HG03460 (cell line): ENCODE data around the gene SRPK1.
"Not testable (repeated sequence)": the region's sequence is repeated elsewhere in the genome, so short reads cannot be mapped to it uniquely, and the experiment has no call there.

Experiments used
- ATAC-seq: cut with Tn5 transposase; IDR thresholded peaks from one replicate; pipeline ENCODE4 v1.9.1; 2021; ENCODE audit not compliant: unreplicated experiment

SRPK1 gene

DNA sequence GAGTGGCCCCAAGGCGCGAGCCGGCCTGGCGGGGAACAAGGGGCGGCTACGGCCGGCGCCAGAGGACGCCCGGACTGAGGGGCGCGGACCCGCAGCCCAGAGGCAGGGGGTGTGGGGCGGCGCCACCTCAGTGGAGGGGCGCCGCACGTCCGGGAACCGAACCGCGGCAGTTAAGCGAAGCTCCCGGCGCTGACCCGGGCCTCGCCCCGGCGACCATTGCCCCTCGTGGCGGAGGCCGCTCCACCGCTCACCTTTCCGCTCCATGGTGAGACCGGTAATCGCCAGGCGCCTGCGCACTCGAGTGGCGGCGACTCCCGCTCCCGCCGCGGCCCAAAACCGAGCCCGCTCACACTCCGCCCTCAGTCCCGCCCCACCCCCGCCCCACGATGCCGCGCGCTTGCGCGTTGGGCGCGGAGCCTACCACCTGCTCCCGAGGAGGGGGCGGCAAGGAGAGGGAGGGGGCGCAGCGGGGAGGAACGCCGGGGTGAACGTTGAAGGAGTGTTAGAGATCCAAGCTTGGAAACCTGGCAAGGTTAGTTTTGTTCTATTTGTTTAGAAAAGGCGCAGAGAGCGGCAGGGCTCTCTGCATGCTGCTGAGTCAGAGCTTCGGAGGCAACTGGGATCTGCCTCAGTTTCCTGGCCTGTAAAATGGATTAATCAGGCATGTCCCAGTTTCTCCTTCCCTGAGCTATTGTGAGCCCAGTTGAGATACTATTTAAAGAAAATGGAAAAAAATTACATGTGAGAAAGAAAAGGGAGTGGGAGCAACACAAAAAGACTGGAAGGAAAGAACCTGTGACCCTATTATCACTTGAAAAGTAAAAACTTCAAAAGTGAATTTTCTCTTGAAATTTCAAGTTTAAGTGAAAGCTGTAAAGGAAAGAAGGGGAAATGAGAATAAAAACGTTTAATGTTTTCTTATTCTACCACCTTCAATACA, at the start of gene SRPK1:
TSS of gene SRPK1 (minus strand) at position 306 of the 940 bp plus-strand sequence. CDS start at position 264, 42 bp downstream.
- ATAC-seq, result peak; percentile 77

DNA sequence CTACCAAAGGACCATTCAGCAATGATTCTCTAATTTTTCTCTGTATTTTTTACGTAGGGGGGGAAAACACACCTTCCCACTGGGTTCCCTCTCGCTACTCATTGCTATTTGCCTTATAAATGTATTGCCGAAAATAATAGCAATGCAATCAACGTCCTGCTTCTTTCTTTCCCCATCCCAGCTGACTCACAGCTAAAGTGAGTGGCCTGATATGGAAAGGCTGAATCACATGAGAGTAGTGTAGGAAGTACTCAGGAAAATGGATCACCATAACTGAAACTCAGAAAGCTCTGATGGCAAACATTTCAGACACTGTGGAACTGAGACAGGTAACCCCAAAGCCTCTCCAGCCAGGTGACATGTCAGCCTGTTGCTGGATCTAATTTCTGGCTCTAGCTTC, 49.3 kb upstream of the SRPK1 start:
- ATAC-seq, result no peak

DNA sequence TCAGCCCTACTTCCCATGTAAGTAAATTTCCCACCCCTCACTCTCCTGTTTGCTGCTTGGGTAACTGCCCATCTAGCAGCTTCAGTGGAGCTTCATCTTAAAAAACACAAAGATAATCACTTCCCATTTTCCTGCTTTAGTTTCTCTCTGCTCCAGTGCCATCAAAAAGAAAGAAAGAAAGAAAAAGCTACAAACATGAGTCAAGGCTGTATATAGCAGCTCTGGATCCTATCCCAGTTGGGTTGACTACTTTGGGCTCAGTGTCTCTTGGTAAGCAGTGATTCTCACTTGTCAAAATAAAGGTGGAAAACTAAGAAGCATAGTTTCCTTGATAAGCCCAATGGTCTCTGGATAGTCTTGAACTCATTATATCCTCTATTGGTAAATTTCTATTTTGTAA, 48.7 kb upstream of the SRPK1 start:
- ATAC-seq, result no peak

DNA sequence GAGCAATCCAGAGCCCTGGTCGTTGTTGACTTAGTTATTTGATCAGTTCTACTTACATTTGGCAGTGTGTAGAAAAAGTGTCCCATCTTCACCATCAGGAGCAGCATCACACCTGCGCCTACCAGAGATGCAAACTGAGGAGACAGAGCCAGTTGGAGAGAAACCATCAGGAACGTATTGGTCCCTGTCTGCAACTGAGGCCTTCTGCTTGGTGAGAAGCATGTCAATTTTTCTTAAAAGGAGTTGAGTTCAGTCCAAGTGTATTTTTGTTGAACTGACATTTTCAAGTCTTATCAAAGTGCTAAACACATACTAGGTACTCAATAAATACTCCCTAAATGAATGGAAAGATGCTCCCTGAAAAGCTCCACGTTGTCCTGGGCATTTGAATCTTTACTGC, 47.9 kb upstream of the SRPK1 start:
- ATAC-seq, result no peak

DNA sequence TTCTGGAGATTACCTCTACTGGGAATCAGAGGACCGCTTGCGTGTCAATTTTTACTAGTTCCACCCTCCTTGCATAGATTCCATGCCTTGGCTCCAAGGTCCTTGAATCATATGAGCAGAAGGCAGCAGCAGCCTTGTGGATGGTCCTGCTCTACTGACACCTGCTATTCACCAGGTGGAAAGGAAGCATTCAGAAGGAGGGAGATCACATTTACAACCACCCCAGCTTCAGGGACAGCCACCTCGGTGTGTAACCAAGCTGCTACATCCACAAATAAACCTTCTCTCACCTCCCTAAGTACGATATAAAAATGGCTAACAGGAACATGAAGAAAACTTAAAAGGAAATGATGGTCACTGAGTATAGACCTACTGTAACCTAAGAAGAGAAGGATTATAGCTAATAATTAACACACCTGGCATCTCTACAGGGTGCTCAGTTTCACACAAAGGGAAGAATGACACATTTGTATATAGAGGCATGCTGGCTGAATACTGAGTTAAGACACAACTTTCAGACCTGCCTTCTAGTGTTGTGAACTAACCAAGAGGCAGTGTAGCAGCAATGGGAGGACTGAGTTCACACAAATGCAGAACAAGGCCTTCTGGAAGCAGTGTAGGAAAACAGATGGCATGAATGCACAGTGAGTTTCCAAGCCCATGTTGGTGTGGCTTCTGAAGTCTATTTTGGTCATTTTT, 46.3 kb upstream of the SRPK1 start:
- ATAC-seq, result no peak

DNA sequence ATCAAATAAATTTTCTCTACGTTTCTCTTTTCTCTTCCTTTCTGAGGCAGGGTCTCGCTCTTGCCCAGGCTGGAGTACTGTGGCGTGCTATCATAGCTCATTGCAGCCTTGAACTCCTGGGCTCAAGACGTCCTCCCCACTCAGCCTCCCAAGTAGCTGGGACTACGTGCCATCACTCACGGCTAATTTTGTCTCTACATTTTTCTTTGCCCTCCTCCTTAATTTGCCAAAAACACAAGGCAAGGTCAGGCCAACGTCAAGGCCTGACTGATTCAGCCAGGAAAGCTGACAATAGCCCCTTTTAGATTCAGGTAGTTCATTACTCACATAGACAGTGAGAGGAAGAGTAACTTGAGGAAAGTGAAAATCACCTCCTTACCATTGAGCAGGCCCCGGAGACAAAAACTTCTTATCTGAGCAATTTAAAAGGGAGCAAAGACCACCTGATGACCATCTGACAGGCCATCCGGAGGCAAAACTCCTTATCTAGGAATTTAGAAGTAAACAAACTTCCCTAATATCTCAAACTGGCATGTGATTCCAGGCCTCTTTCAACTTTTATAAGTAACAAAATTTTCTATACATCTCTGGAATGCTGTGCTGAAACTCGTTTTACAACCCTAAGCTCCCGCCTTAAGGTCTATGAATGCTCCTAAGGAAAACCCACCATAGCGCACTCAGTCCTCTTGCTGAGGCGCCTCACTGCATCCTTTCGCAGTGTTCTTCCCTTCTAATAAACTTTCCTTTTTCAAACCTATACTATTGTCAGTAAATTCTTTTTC, 42.1 kb upstream of the SRPK1 start:
- no peak for ATAC-seq

DNA sequence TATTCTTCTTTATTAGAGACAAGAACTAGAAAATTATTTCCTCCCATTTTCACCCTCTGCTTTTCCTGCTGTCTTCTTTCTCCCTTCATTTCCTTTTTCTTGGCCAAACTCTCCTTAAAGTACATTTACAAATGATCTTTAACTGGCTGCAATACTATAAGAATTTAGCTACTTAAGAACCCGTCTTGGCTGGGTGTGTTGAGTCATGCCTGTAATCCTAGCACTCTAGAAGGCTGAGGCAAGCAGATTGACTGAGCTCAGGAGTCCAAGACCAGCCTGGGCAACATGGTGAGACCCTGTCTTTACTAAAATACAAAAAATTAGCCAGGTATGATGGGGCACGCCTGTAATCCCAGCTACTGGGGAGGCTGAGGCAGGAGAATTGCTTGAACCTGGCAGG, 39.3 kb upstream of the SRPK1 start:
- no peak for ATAC-seq

DNA sequence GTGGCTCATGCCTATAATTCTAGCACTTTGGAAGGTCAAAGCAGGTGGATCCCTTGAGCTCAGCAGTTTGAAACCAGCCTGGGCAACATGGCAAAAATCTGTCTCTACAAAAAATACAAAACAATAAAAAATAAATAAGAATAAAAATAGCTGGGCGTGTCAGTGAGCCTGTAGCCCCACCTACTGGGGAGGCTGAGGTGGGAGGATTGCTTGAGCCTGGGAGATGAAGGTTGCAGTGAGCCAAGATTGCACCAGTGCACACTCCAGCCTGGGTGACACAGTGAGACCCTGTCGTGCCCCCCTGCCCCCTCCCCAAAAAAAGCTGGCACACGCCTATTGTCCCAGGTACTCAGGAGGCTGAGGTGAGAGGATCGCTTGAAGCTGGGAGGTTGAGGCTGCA, 35.1 kb upstream of the SRPK1 start:
- ATAC-seq, result no peak

DNA sequence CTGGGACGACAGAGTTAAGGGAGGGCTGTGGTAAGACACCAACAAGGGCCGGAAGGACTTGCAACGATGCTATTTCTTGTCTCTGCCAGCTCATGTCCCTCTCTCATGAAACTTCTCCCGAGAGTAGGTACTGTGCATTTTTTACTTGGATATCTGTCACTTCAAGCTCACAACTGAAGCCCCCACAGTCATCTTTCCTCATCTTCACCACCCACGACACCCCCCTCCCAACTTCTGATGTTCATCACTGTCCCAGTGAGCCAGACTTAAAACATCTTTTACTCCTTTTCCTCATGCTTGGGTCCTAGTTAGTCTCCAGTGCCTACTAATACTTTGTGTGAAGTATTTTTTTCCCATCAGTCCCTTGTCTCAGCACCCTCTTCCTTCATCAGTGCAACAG, 34.6 kb upstream of the SRPK1 start:
- no peak for ATAC-seq

DNA sequence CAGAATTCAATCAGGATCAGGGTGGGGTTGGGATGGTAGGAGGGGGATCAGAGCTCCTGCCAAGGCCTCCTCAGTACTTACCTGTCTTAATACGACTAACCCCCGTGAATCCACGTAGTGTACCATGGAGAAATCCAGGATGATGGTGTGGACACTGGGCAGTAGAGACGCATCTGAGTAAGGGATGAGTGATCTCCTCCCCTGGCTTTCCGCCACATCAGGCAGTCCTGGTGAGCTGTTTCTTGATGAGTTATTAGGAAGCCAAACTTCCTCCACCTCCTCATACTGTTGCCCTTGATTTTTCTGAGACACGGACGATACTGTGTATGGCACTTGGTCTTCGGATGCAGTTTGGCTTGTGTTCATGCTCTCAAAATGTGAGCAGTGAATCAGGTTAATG, 34.2 kb upstream of the SRPK1 start:
- no peak for ATAC-seq

DNA sequence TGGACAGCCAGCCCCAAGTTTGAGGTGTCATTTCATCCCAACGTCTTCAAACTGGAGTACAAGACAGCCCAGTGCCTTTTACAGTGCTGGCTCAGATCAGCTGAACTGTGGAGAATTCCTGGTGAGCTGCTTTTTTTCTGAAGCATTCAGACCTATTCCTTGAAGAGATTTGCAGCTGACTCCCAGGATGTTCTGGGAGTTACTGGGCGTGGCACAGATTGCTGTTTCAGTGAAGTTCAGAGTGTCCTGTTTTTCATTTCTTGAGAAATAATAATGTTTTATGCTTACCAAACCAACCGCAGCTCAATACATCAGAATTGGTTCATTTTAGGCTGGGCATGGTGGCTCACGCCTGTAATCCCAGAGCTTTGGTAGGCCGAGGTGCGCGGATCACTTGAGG, 33.4 kb upstream of the SRPK1 start:
- ATAC-seq, result no peak

DNA sequence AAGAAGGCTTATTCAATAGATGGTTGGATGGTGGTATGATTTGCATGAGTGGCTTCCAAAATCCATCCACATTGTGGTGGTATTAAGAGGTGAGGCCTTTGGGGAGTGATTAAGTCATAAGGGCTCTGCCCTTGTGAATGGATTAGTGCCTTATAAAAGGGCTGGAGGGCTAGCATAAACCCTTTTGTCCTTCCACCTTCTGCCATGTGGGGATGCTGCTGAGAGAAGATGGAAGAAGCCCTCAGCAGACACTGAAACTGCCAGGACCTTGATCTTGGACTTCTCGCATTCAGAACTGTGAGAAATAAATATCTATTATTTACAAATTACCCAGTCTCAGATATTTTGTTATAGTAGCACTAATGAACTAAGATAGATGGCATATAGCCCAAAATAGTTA, 27.8 kb upstream of the SRPK1 start:
- ATAC-seq, result no peak

DNA sequence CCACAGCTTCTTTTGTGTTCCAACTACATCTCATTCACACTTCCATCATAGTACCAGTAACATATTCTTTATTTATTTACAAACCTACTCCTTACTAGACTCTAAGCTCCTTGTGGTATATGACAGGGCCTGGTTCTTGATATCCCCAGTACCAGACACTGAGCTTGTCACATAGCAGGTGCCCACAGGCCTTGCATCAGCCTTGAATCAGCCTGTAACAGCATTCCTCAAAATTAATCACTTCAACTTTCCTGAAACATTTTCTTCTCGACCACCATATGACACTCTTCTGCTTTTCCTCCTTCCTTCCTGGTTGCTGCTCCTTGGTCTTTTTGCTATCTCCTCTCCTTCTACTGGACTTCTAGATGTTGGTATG, 24.7 kb upstream of the SRPK1 start:
- no peak for ATAC-seq

DNA sequence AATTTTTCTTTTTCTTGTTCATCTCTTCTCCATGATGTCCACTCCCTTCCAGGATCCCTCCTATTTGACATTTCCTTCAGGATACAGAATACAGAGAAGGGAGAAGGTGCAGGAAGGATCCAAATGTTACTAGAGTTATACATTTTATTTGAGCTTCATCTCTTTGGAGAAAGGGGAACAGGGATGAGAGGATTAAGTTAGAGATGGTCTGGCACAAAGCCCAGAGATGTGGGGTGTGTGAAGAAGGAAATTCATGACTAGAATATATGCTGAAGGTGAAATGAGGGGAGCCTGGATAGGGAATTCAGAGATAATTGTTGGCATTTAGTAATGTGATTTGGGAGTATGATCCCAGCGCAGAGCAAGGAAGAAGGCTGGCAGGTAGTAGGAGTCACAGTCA, 22.5 kb upstream of the SRPK1 start:
- no peak for ATAC-seq

DNA sequence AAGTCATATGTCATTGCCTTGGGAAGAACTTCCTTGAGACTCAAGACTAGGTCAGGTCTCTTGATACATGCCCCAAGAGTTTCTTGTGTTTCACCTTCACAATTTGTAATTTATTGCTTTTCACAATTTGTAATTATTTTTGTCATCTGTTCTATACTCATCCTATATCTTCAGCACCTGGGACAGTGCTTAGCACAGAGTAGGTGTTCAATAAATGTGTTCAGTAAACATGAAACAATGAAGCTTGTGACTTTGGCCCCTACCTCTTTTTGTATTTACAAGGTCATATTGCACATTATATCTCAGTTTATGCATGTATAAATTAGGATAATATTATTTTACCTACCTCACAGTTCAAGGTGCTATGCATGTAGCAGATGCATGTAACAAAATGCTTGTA, 21.5 kb upstream of the SRPK1 start:
- no peak for ATAC-seq

DNA sequence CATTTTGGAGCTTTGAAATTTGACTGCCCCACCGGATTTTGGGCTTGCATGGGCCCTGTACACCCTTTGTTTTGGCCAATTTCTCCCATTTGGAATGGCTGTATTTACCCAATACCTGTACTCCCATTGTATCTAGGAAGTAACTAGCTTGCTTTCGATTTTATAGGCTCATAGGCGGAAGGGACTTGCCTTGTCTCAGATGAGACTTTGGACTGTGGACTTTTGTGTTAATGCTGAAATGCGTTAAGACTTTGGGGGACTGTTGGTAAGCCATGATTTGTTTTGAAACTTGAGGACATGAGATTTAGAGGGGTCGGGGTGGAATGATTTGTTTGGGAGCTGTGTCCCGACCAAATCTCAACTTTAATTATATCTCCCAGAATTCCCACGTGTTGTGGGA, 20.3 kb upstream of the SRPK1 start:
- not testable (repeated sequence) for ATAC-seq

DNA sequence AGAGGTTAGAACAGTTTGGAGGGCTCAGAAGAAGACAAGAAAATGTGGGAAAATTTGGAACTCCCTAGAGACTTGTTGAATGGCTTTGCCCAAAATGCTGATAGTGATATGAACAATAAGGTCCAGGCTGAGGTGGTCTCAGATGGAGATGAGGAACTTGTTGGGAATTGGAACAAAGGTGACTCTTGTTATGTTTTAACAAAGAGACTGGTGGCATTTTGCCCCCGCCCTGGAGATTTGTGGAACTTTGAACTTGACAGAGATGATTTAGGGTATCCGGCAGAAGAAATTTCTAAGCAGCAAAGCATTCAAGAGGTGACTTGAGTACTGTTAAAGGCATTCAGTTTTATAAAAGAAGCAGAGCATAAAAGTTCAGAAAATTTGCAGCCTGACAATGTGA, 19.1 kb upstream of the SRPK1 start:
- not testable (repeated sequence) for ATAC-seq

DNA sequence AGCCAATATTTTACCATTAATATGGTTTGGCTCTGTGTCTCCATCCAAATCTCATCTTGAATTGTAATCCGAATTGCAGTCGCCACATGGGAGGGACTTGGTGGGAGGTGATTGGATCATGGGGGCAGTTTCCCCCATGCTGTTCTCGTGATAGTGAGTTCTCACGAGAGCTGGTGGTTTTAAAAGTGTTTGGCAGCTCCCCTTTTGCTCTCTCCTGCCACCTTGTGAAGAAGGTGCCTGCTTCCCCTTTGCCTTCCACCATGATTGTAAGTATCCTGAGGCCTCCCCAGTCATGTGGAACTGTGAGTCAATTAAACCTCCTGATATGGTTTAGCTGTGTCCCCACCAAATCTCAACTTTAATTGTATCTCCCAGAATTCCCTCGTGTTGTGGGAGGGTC, 18.4 kb upstream of the SRPK1 start:
- not testable (repeated sequence) for ATAC-seq

DNA sequence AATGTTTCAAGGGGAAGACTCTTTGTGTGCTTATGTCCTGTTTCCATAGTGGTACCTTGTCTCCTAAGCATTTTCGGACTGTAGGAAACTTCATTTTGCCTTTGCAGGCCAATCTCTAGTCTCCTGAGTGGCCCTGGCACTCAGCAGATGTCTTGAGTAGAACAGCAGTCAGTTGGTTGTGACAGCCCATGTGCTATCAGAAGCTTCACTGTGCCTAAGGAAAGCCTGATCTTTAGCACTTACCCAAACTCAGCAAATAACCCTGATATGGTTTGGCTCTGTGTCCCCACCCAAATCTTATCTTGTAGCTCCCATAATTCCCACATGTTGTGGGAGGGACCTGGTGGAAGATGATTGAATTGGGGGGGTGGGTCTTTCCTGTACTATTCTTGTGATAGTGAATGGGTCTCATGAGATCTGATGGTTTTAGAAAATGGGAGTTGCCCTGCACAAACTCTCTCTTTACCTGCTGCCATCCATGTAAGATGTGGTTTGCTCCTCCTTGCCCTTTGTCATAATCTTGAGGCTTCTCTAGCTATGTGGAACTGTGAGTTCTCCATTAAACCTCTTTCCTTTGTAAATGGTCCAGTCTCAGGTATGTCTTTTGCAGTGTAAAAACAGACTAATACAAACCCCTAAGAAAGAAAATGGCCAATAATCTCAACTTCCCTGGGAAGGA, 15.9 kb upstream of the SRPK1 start:
- no peak for ATAC-seq

DNA sequence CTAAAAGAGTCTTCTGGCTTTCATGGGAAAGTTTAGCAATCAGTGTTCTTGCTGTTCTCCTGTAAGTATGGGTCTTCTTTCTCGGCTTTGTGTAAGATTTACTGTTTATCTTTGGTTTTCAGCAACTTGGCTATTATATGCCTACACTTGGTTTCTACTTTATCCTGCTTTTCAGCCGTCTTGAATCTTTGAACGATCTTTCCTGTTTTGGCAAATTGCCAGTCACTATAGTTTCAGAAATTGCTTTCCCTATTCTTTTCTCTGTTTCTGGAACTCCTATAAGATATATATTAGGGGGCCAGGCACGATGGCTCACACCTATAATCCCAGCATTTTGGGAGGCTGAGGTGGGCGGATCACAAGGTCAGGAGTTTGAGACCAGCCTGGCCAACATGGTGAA, 14.6 kb upstream of the SRPK1 start:
- ATAC-seq, result no peak

DNA sequence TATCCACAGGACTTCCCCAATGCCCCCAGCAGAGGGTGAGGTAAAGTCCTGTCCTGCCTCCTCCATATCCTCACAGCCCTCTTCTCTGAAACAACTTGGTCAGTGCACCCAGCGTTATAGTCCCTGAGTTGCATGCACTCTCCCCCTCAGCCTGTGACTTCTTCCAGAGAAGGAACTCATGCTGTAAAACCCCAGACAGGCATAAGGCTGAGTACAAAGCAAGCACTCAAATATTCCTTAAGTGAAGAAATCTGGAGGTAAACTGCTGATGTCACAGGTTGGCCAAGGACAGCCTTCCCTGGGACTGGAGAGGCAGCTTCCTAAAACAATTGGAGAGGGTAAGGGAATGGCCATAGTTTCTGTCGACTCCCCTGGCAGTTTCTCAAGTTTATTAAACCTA, 12.9 kb upstream of the SRPK1 start:
- no peak for ATAC-seq
